IPS-NIHi7 (cell line): ENCODE results near the gene SLC10A6.
"Not testable (repeated sequence)": the region's sequence is repeated elsewhere in the genome, so short reads cannot be mapped to it uniquely, and the experiment has no call there.

Experiments used
- DNase-seq: peaks from one replicate; pipeline ENCODE4 v3.0.0; 2012; ENCODE audit warnings: mixed read lengths; ENCODE audit errors: extremely low spot score

The SLC10A6 gene, protein sequence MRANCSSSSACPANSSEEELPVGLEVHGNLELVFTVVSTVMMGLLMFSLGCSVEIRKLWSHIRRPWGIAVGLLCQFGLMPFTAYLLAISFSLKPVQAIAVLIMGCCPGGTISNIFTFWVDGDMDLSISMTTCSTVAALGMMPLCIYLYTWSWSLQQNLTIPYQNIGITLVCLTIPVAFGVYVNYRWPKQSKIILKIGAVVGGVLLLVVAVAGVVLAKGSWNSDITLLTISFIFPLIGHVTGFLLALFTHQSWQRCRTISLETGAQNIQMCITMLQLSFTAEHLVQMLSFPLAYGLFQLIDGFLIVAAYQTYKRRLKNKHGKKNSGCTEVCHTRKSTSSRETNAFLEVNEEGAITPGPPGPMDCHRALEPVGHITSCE

DNA sequence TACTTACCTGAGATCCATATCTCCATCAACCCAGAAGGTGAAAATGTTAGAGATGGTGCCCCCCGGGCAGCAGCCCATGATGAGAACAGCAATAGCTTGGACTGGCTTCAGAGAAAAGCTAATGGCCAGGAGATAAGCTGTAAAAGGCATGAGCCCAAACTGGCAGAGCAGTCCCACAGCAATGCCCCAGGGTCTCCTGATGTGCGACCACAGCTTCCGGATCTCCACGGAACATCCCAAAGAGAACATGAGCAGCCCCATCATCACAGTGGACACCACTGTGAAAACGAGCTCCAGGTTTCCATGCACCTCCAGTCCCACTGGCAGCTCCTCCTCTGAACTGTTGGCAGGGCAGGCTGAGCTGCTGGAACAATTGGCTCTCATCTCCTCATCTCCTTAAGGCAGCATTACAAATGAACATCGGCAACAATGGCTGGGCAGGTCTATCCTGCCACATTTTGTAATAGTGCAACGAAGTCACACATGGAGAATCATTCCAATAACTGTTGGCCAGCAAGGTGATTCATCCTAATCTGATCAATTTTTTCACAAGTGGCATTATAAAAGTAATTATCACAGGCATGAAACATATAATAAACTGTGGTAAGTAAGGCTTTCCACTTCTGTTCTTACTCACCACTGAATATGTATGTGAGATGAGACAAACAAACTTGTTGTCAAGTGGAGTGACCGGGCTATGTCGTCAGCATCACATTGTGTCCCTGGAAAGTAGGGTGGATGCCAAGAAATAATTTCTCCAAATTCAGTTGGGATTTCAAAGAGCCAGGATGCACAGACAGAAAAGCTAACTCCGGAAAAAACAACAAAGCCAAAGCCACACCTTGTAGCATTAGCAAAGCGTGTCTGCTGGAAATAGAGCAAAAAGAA, at the start of gene SLC10A6:
SLC10A6 (minus strand) TSS at position 653 of the 888 bp plus-strand sequence; CDS start at position 384, 269 bp downstream.
- no peak for DNase-seq

DNA sequence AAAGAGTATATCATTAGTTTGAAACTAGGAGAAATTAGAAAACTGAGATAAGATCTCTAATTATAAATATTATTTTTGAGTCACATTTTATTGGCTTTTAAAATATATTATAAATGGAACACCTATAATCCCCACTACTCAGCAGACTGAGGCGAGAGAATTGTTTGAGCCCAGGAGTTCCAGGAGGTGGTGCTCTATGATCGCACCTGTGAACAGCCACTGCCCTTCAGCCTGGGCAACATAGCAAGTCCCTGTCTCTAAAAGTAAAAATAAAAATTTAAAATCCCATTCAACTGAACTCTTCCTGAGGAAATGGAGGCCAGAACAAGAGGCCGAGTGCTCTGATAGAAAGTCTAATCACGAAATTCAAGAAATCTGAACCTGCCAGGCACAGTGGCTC, 49.4 kb upstream of the SLC10A6 start:
- no peak for DNase-seq

DNA sequence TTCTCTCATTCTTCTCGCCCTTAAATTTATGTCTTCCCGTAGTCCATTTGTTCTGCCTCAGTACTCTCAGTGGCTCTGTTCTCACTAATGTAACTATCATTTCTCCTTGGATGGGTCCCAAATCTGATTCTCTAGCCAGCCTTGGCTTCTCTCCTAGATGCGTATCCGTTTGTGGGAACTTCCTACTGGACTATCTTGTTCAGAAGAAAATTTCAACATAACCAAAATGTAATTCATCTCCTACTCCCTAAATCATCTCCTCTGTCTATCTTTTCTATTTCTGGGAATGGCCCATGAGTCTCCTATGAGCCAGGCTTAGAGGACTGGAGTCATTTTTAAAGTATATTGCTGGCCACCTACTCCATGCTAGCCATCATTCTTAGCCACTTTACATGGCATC, 47.4 kb upstream of the SLC10A6 start:
- no peak for DNase-seq

DNA sequence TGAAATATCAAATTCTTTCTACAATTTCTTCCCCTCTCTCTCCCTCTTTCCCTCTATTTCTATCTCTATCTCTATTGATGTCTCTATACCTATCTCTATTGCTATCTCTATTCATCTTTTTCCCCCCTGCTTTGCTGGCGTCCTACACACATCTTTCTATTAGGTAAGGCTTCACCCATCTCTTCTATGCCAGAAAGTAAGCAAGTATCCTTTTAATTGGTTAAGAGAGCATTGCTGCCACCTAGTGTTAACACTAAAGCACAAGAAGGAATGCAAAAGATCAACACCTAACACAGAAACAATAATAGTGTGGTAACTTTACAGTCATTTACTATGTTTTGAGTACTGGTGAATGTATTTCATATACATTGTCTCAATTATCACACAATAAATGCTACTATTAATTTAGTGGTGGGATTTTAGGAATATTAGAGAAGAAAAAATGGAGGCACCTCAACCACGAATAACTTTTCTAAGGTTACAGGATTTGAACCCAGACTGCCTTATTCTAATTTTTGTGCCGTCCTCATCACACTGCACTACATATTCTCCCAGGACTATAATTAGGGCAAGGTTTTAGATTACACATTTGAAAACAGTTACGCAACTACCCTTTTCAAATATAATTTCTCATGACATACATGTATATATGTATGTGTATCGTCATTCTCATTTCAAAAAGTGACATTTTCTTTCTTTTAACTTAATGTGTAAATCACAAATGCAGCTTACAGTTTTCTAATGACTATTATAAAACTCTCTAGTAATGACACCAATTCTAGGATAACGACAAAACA, 46.7 kb upstream of the SLC10A6 start:
- DNase-seq, result peak; percentile 39

DNA sequence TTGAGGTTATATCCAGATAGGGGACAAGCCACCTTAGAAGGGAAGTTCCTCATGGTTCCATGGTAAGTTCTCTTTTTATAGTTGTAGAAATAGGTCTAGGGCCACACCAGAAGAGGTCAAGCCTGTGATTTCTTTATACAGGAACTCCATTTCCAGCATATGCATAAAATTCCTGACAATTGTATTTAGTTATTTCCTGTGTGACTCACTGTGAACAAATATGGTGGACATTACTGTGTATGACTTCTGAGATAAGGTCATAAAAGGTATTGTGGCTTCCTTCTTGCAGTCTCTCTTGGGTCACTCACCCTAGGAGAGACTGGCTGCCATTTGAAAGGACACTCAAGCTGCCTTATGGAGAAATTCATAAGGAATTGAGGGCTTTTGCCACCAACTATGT, 45.3 kb upstream of the SLC10A6 start:
- no peak for DNase-seq

DNA sequence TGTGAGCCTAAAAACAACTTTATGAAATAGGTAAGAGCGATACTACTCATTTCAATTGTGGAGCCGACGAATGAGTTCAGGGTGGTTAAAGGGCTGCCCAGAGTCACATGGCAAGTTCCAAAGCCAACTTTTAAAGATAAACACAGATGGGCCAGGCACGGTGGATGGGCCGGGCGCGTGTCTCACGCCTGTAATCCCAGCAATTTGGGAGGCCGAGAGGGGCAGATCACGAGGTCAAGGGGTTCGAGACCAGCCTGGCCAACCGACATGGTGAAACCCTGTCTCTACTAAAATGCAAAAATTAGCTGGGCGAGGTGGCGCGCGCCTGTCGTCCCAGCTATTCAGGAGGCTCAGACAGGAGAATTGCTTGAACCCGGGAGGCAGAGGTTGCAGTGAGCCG, 44.0 kb upstream of the SLC10A6 start:
- no peak for DNase-seq

DNA sequence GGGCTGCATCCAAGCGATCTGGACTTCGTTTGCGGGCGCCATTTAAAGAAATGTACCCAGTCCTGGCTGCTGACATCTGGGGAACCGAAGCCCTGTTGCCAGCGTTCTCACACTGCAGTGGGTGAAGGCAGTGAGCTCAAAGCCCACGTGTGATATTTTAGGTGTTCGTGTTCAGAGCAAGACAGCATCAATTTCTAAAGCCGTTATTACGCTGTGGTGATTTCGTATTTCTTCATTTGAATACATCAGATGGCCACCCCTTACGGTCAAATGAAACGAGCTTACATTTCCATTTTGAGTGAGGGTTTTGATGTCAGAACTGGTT, 43.4 kb upstream of the SLC10A6 start:
- no peak for DNase-seq

DNA sequence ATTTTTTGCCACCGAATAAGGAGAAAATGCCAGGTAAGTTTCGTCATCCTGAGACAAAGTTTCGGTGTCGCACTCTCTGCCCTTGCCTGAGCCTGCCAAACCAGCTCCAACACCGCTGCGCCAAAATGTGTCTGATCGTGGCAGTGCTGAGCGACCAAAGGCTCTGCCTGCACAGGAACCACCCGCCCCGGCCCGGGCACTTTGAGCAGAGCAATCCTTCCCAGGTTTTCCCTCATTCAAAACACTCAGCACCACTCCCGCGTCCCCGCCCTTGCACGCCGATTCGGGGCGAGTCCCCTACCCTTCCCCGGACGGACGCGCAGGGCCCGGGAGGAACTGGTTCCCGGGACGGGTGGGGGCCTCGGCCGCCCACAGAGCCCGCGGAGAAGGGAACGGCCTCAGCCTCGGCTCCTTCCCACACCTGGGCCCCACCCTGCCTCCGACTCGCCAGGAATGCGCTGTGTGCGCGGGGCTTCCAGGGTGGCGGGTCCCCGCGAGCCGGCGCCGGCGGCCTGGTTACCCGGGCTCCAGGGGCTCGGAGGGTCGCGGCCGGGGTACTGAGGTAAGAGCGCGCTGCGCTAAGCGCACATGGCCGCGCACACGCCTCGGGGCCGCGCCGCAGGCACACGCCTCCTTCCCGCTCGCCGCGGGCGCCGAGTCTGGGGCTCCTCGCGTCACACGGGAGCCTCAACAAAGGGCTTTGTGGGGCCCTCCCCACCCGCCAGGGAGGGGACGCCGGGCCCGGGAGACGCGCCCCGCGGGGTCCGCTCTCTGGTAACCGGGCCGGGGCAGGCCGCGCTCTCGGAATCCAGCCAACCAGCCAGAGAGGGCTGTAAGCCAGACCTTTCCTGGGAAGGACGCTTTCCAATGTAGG, 42.8 kb upstream of the SLC10A6 start, which contains the start of gene C4orf36:
C4orf36 (minus strand) TSS at position 661 of the 874 bp plus-strand sequence. CDS start 902 bp downstream, outside the sequence.
- DNase-seq, result peak; percentile 78

DNA sequence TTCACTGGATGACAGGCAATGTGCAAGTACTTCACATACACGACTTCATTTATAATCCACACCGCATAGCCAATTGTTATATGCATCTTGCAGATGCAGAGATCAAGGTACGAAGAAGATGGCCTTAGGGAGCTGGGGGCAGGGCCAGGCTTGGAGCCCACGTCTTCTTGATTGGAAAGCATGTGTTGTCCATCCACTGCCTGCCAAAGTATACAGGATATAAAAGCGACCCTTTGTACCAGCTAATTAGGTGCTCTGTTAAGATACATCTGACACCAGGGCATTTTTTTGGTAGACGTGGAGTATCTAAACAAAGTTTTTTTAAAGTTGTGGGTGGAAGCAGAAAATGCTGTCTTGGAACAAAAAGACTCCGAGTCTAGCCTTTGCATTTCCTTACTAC, 41.6 kb upstream of the SLC10A6 start:
- DNase-seq, result no peak

DNA sequence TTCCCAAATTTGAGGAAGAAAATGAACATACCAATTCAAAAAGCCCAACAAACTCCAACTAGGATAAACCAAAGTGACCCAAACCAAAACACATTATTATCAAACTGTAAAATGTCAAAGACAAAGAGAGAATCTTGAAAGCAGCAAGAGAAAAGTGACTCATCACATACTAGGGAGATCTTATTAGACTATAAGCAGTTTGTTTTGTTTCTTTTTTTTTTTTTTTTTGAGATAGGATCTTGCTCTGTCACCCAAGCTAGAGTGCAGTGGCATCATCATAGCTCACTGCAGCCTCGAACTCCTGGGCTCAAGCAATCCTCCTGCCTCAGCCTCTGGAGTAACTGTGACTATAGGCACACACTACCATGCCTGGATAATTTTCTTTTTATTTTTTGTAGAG, 30.5 kb upstream of the SLC10A6 start:
- no peak for DNase-seq

DNA sequence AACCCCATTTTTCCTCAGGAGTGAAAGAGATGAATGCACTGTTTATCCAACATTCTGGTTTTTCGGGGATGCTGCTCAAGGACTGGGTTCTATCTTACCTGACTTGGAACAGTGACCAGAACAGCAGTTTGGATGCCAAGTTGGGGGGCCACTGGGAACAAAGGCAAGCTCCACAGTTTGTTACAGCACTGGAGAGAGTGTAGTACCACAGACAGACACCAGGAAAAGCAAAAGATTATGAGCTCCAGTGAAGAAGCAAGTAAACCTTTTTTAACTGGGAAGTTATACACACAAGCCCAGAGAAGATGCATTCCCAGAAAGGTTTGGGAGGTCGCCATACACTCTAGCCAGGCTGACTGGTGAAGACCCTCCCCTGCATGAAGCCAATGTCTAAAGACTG, 29.5 kb upstream of the SLC10A6 start:
- DNase-seq, result no peak

DNA sequence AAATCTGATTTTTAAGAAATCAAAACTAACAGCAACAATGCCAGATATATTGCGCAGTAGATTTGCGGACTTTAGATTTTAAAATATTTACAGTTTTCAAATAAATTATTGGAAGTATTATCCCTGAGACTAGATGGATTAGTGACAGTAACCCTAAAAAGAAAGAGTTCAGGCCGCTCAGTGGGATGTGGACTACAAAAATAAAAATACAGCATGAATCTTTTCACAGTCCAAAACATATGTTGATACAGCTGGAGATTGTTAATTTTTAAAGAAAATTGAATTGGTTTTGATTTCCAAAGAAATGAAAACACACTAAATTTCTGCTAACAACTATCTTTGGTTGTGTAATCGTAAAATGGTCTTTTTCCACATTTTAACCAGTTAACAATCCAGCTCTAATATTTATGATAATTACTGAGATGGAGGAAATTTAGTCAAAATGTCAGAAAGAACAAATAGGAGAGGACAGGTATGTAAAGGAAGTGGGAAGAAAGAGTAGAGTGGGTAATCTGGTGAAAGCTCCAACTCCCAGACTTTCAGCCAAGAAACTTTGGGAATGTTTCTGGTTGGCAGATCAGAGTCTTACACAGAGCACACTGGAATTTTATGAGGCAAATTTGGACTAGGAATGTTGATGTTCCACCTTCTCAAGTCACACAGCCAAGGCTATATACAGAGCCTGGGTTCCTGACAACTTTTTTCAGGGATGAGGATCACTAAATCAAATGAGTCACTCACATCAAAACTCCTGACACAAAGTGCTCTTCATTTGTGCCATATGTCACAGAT, 27.9 kb upstream of the SLC10A6 start:
- no peak for DNase-seq

DNA sequence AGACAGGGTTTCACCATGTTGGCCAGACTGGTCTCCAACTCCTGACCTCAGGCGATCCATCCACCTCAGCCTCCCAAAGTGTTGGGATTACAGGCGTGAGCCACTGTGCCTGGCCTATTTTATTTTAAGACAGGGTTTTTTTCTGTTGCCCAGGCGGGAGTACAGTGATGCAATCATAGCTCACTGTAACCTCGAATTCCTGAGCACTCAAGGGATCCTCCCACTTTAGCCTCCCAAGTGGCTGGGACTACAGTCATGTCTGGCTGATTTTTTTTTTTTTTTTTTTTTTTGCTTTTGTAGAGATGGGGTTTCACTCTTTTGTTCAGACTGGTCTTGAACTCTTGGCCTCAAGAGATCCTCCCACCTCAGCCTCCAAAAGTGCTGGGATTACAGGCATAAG, 26.3 kb upstream of the SLC10A6 start:
- not testable (repeated sequence) for DNase-seq

DNA sequence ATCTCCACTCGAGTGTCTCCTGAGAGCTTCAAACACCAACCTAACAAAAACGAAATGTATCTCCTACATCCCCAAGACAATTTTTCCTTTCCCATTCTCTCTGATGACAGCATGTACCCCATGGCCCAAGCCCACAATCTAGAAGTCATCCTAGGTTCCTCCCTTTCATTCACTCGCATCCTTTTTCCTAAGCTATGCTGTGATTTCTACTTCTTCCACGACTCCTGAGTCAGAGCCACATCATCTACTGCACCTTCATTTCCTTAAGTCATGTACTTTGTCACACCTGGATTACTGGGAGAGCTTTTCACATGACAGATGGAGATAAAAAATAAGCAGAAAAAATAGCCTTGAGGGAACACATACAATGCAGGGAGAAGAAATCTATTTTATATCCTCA, 23.0 kb upstream of the SLC10A6 start:
- DNase-seq, result no peak

DNA sequence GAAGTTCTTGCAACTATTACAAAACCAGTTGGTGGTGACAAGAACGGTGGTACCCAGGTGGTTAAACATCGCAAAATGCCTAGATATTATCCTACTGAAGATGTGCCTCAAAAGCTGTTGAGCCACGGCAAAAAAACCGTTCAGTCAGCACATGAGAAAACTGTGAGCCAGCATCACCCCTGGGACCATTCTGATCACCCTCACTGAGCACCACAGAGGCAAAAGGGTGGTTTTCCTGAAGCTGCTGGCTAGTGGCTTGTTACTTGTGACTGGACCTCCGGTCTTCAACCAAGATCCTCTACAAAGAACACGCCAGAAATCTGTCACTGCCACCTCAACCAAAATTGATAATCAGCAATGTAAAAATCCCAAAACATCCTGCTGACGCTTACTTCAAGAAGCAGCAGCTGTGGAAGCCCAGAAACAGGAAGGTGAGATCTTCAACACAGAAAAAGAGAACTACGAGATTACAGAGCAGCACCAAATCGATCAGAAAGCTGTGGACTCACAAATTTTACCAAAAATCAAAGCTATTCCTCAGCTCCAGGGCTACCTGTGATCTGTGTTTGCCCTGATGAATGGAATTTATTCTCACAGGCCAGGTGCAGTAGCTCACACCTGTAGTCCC, 21.4 kb upstream of the SLC10A6 start:
- no peak for DNase-seq

DNA sequence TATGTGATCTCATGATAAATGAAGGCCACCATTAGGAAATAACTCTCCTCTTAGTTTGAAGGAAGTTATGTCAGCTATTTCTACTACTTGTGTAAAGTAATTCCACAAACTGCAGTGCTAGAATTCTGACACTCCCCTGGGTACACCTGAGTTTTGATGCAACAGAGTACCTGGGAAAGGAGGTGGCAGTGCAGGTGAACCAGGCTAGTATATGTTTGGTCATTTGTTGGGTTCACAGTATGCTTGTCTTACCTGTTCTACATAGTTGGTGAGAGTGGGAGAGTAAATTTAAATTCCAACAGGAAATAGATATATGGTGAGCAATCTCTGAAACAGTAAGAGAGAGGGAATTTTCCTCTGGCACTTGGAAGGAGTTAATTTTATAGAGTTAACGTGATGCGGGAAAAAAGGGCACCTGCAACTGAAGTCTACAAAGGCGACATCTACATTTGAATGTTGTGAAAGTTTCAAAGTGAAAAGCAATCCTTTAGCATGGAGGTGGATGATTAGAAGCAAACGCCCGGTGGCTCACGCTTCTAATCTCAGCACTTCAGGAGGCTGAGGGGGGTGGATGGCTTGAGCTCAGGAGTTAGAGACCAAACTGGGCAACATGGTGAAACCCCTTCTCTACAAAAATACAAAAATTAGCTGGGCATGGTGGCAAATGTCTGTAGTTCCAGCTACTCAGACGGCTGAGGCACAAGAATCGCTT, 8.3 kb upstream of the SLC10A6 start:
- no peak for DNase-seq

DNA sequence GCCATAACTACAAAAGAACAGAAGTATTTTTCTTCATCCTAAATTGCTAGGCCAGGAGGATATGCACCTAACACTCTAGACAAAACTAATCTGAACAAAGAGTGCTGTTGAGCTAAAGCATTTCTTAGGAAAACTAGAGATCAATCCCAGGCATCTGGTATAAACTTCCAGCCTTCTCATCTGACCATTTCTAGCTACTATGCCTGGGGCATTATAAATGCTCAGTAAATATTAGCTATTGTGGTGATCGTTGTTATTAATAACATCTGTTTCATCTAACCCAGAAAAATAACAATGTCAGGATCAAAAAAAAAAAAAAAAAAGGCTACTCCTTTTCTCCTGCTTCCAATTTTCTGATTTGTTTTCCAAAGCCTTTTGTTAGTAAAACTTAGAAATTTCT, 7.7 kb upstream of the SLC10A6 start:
- DNase-seq, result no peak

DNA sequence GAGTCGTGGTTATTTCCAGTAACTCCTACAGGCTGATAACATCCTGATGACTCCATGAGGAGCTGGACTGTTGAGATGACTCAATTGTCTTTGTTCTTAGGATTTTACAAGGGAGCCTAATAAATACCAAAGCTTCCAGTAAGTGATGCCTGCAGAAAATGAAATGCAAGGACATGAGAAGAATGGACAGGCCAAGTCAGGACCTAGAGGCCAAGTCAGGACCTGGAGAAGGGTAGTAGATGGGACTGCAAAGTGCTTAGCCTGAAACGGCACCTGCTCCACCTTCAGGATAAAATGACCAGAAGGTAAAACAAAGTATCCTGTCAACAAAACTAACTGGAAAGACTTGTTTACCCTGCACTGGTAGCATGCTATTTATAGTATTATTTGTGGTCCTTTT, 6.4 kb upstream of the SLC10A6 start:
- DNase-seq, result no peak

DNA sequence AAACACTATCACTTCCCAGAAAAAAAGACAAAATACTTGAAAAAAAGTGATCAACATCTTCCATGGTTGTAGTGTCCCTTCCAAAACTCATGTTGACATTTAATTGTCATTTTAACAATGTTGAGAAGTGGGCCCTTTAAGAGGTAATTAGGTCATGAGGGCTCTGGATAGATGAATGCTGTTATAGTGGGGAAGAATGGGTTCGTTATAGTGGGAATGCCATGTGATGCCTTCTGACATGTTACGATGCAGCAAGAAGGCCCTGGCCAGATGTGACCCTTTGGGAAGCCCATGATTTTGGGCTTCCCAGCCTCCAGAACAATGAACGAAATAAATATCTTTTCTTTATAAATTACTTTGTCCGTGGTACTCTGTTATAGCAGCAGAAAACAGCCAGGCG, 4.0 kb upstream of the SLC10A6 start:
- no peak for DNase-seq
